ENCODE measurements around the gene THAP3.

Gene THAP3

GRCh38 chr1:6666696-6667095, 42.0 kb downstream of the THAP3 start:
- no peak for DNase-seq

DNA sequence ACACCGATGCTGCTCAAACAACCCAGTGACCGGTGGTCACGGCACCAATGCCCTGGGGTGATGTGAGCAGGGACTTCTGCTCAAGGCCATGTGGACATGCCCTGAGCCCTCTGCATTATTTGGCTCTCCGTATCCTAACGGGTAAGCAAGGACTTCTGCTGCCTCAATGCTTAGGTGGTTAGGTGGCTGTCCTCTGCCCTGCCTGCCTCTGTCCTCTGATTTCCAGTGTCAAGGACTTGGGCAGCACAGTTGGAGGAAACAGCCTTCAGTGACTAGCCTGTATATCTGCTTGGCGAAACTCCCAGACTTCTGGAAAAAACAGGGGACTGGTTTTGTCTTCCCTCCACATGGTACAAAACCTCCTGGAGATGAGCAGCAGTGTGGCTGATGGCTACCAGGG, 42.5 kb downstream of the THAP3 start:
- no peak for DNase-seq

GRCh38 chr1:6668503-6668902, 43.8 kb downstream of the THAP3 start:
- no peak for DNase-seq

DNA sequence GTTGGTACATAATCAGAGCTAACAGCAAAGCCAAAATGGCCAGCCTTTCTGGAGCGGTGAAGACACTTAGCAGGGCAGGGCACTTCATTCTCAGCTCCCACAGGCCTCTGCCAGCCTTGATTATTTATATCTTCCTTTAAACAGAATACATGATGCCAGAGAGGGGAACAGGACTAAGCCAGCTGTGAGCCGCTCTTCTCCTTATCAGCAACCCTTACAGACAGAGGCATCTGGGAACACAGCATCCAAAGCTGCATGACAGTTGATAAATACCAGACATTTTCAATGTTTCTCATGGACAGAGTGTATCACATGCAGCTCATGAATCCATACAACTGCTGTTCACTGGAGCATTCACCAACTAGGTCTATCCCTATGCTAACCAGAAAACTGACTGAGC, 47.9 kb downstream of the THAP3 start:
- no peak for DNase-seq

DNA sequence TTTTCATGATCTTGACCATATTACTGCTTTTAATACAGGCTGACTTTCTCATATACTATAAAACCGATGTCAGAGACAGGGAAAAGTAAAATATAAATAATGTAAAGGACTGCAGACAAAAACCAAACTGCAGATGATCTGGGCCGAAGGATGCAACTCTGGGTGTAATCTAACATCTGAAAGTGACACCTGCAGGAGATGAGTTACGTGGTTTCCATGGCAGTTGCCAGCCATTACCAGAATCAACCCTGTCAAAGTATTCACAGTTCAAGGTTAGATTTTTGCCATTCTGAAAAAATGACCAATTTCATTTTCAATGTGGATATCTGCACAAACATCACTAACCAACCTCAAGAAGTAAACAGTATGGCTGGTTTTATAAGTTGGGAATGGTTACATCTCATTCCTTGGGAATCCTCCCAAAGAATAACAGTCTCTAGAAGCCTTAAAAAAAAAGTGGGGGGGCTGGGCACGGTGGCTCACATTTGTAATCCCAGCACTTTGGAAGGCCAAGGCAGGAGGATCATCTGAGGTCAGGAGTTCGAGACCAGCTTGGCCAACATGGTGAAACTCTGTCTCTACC, 49.2 kb downstream of the THAP3 start:
- DNase-seq, result no peak

GRCh38 chr1:6674771-6675170, 50.1 kb downstream of the THAP3 start:
- no peak for DNase-seq

GRCh38 chr1:6675941-6676340, 51.3 kb downstream of the THAP3 start:
- DNase-seq, result no peak

Data from hypothalamus (tissue), 51 donors.